H9 (cell line): ENCODE results near the gene CAPN5. TPM values are rescaled to one million over a fixed set of nuclear protein-coding genes. Genes with fewer than 3 reads are reported as not detected.

Source experiments
- DNase-seq: peaks from one replicate; pipeline ENCODE4 v3.0.0-alpha.2; 2017
- H2AFZ ChIP-seq: one replicate; pipeline ENCODE4 v1.6.1; 2013; ENCODE audit warnings: mild to moderate bottlenecking, low read length, control low read depth, moderate library complexity
- H2AK5ac ChIP-seq: 2 replicates; pipeline ENCODE4 v1.6.1; 2013; ENCODE audit warnings: low read length, control low read depth, mixed read lengths; ENCODE audit not compliant: insufficient read length
- H2BK120ac ChIP-seq: one replicate; pipeline ENCODE4 v1.6.1; 2013; ENCODE audit warnings: low read depth, mild to moderate bottlenecking, low read length, control low read depth, inconsistent platforms; ENCODE audit not compliant: poor library complexity, severe bottlenecking
- H2BK12ac ChIP-seq: 2 replicates; pipeline ENCODE4 v1.6.1; 2013; ENCODE audit warnings: low read length, control low read depth, mixed read lengths, low read depth; ENCODE audit not compliant: insufficient read length
- H2BK15ac ChIP-seq: 2 replicates; pipeline ENCODE4 v1.6.1; 2013; ENCODE audit warnings: low read depth, low read length, control low read depth
- H2BK20ac ChIP-seq: one replicate; pipeline ENCODE4 v1.6.1; 2013; ENCODE audit warnings: low read depth, mild to moderate bottlenecking, low read length, control low read depth, inconsistent platforms; ENCODE audit not compliant: poor library complexity, severe bottlenecking
- H2BK5ac ChIP-seq: 2 replicates; pipeline ENCODE4 v1.6.1; 2013; ENCODE audit warnings: low read length, control low read depth, mixed read lengths; ENCODE audit not compliant: insufficient read length
- H3K14ac ChIP-seq: 2 replicates; pipeline ENCODE4 v1.6.1; 2013; ENCODE audit warnings: low read length, control low read depth; ENCODE audit not compliant: insufficient read depth
- H3K18ac ChIP-seq: 2 replicates; pipeline ENCODE4 v1.6.1; 2013; ENCODE audit warnings: low read depth, mild to moderate bottlenecking, mixed read lengths, low read length, control low read depth; ENCODE audit not compliant: insufficient read length
- H3K23ac ChIP-seq: 2 replicates; pipeline ENCODE4 v1.6.1; 2013; ENCODE audit warnings: low read length, control low read depth, mixed read lengths, low read depth; ENCODE audit not compliant: insufficient read length
- H3K23me2 ChIP-seq: 2 replicates; pipeline ENCODE4 v1.6.1; 2013; ENCODE audit warnings: low read depth, mild to moderate bottlenecking, mixed read lengths, low read length, control low read depth; ENCODE audit not compliant: insufficient read length, poor library complexity, severe bottlenecking
- H3K27ac ChIP-seq: 2 replicates; pipeline ENCODE4 v1.5.1; 2013; ENCODE audit warnings: low read length, control low read depth, mixed read lengths, low read depth; ENCODE audit not compliant: insufficient read length
- H3K27me3 ChIP-seq: 2 replicates; pipeline ENCODE4 v1.6.1; 2013; ENCODE audit warnings: low read length, control low read depth, inconsistent platforms; ENCODE audit not compliant: insufficient read depth
- H3K4ac ChIP-seq: 2 replicates; pipeline ENCODE4 v1.6.1; 2013; ENCODE audit warnings: low read depth, mild to moderate bottlenecking, control low read depth, inconsistent platforms, low read length, moderate library complexity
- H3K4me1 ChIP-seq: 2 replicates; pipeline ENCODE4 v1.6.1; 2013; ENCODE audit warnings: low read length, control low read depth, inconsistent platforms; ENCODE audit not compliant: insufficient read depth
- H3K4me2 ChIP-seq: 2 replicates; pipeline ENCODE4 v1.6.1; 2013; ENCODE audit warnings: low read length, control low read depth, mixed read lengths; ENCODE audit not compliant: insufficient read length, insufficient read depth
- H3K56ac ChIP-seq: 2 replicates; pipeline ENCODE4 v1.6.1; 2013; ENCODE audit warnings: low read depth, mild to moderate bottlenecking, mixed read lengths, low read length, control low read depth; ENCODE audit not compliant: insufficient read length
- H3K79me1 ChIP-seq: 2 replicates; pipeline ENCODE4 v1.6.1; 2013; ENCODE audit warnings: low read depth, mild to moderate bottlenecking, moderate library complexity, low read length, control low read depth, inconsistent platforms; ENCODE audit not compliant: insufficient read depth, poor library complexity, severe bottlenecking
- H3K79me2 ChIP-seq: 2 replicates; pipeline ENCODE4 v1.6.1; 2013; ENCODE audit warnings: low read length, control low read depth, inconsistent platforms; ENCODE audit not compliant: insufficient read depth
- H3K9ac ChIP-seq: 2 replicates; pipeline ENCODE4 v1.6.1; 2013; ENCODE audit warnings: low read length, control low read depth, mixed read lengths; ENCODE audit not compliant: insufficient read length; ENCODE audit errors: extremely low read depth
- H3K9me3 ChIP-seq: one replicate; pipeline ENCODE4 v1.6.1; 2013; ENCODE audit warnings: low read depth, low read length, inconsistent platforms; ENCODE audit not compliant: control insufficient read depth
- H3T11ph ChIP-seq: one replicate; pipeline ENCODE4 v1.6.1; 2013; ENCODE audit warnings: mild to moderate bottlenecking, low read length, control low read depth, inconsistent platforms
- H4K20me1 ChIP-seq: one replicate; pipeline ENCODE4 v1.6.1; 2013; ENCODE audit not compliant: control insufficient read depth, insufficient read length, insufficient read depth
- H4K5ac ChIP-seq: 2 replicates; pipeline ENCODE4 v1.6.1; 2013; ENCODE audit warnings: low read depth, mild to moderate bottlenecking, mixed read lengths, low read length, control low read depth; ENCODE audit not compliant: insufficient read length
- H4K8ac ChIP-seq: replicated peaks from 2 replicates; pipeline ENCODE4 v1.6.1; 2013; ENCODE audit warnings: low read length, control low read depth, mixed read lengths, low read depth; ENCODE audit not compliant: insufficient read length
- H4K91ac ChIP-seq: 2 replicates; pipeline ENCODE4 v1.6.1; 2013; ENCODE audit warnings: low read depth, mild to moderate bottlenecking, moderate library complexity, mixed read lengths, low read length, control low read depth; ENCODE audit not compliant: insufficient read length
- H3K27ac Mint-ChIP-seq, 3 experiments: 2 replicates in 2 of 3; 3 replicates in 1 of 3; pipeline ENCODE4 v1.8.0; 2020 to 2021; ENCODE audit warnings: mixed read lengths in 3 of 3, mild to moderate bottlenecking in 1 of 3, moderate library complexity in 1 of 3
- H3K27me3 Mint-ChIP-seq: 2 replicates; pipeline ENCODE4 v1.8.0; 2021; ENCODE audit warnings: low read depth, mild to moderate bottlenecking, moderate library complexity, mixed read lengths
- H3K36me3 Mint-ChIP-seq, 3 experiments: 2 replicates in 2 of 3; 3 replicates in 1 of 3; pipeline ENCODE4 v1.8.0; 2020 to 2021; ENCODE audit warnings: low read depth in 3 of 3, mixed read lengths in 3 of 3; ENCODE audit not compliant: insufficient read depth in 1 of 3
- H3K4me1 Mint-ChIP-seq, 2 experiments: 2 replicates each; pipeline ENCODE4 v1.8.0; 2020; ENCODE audit warnings: mixed read lengths in 2 of 2
- H3K4me3 Mint-ChIP-seq, 2 experiments: 2 replicates in 1 of 2; 3 replicates in 1 of 2; pipeline ENCODE4 v1.8.0; 2020 to 2021; ENCODE audit warnings: mild to moderate bottlenecking in 2 of 2, mixed read lengths in 2 of 2, moderate library complexity in 1 of 2
- H3K9me3 Mint-ChIP-seq, 2 experiments: 2 replicates in 1 of 2; 3 replicates in 1 of 2; pipeline ENCODE4 v1.8.0; 2020; ENCODE audit warnings: mild to moderate bottlenecking in 2 of 2, mixed read lengths in 2 of 2, moderate library complexity in 1 of 2
- WGBS: extraction: QIAGEN DNeasy Blood & Tissue Kit; methylation state at CpG from one replicate; pipeline ENCODE4 v1.1.7; 2013; ENCODE audit warnings: missing lambda C conversion rate, low lambda C conversion rate, mixed read lengths; ENCODE audit not compliant: insufficient read length; ENCODE audit errors: extremely low coverage; 5-methylcytosine and 5-hydroxymethylcytosine counted together
- total RNA-seq: library from RNA; stranded (reverse); gene quantifications from 2 replicates; pipeline ENCODE4 v1.2.1, GENCODE V29; 2021
- TF ChIP-seq, protein P1 (sequence below): fragments of 200-600 bp; sonication (generic); conservative IDR thresholded peaks from 3 replicates; pipeline ENCODE4 v1.8.0; 2021; ENCODE audit warnings: antibody characterized with exemption, mild to moderate bottlenecking

The CAPN5 gene
- total RNA-seq, 1 experiment from 2014 or later = 16.7 TPM

DNA sequence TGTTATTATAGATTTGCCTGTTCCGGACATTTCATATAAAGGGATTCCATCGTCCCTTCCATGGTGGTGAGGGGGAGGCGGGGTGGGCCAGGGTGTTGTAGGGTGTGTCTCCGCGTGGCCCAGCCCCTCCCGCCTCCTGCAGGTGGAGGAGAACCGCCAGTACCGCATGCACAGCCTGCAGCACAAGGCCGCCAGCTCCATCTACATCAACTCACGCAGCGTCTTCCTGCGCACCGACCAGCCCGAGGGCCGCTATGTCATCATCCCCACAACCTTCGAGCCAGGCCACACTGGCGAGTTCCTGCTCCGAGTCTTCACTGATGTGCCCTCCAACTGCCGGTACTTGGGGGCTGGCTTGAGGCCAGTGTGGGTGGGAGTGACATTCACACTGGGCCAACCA, 53.8 kb downstream of the CAPN5 start:
- no peaks in the 10 kb centered on the region for H3K27me3 Mint-ChIP-seq
- H3K4me3 Mint-ChIP-seq = no peak overlapping the region
- Histone ChIP-seq H3K23me2 (no peaks in the 10 kb centered on the region), H3K4me2 (no peak overlapping the region), H2BK5ac (no peak overlapping the region), H2AFZ (no peak overlapping the region), H4K8ac (no peak overlapping the region), H3K9ac (no peak overlapping the region), H3K9me3 (no peaks in the 10 kb centered on the region), H3K79me2 (no peaks in the 10 kb centered on the region), H4K5ac (no peak overlapping the region), H3K56ac (no peak overlapping the region), H4K91ac (no peak overlapping the region), H3K27me3 (no peaks in the 10 kb centered on the region), H4K20me1 (no peaks in the 10 kb centered on the region), H2BK20ac (no peak overlapping the region), H3K23ac (no peak overlapping the region), H3K4ac (no peak overlapping the region), H3K79me1 (no peaks in the 10 kb centered on the region), H3K4me1 (no peaks in the 10 kb centered on the region), H3K14ac (no peak overlapping the region), H2BK120ac (no peak overlapping the region), H3T11ph (no peak overlapping the region), H2BK15ac (no peak overlapping the region), H2BK12ac (no peak overlapping the region), H3K27ac (no peak overlapping the region), H3K18ac (no peak overlapping the region), H2AK5ac (no peak overlapping the region)
- TF ChIP-seq, protein P1, sequence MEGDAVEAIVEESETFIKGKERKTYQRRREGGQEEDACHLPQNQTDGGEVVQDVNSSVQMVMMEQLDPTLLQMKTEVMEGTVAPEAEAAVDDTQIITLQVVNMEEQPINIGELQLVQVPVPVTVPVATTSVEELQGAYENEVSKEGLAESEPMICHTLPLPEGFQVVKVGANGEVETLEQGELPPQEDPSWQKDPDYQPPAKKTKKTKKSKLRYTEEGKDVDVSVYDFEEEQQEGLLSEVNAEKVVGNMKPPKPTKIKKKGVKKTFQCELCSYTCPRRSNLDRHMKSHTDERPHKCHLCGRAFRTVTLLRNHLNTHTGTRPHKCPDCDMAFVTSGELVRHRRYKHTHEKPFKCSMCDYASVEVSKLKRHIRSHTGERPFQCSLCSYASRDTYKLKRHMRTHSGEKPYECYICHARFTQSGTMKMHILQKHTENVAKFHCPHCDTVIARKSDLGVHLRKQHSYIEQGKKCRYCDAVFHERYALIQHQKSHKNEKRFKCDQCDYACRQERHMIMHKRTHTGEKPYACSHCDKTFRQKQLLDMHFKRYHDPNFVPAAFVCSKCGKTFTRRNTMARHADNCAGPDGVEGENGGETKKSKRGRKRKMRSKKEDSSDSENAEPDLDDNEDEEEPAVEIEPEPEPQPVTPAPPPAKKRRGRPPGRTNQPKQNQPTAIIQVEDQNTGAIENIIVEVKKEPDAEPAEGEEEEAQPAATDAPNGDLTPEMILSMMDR = no peak
- peaks cover 3 to 10% (median 6%) of the 10 kb centered on the region in 3 experiments; a peak in 6 of 7 replicates for H3K36me3 Mint-ChIP-seq
- H3K9me3 Mint-ChIP-seq = no peaks in the 10 kb centered on the region
- DNase-seq = no peak
- no peak overlapping the region for H3K27ac Mint-ChIP-seq
- WGBS = no CpG with 5 or more reads among the region's 19 CpGs
- H3K4me1 Mint-ChIP-seq = no peaks in the 10 kb centered on the region
